GM19324 (cell line): ENCODE measurements around the gene PRAC1.

Source experiments
- ATAC-seq: cut with Tn5 transposase; IDR thresholded peaks from one replicate; pipeline ENCODE4 v1.9.1; 2021; ENCODE audit warnings: mild to moderate bottlenecking, moderate library complexity; ENCODE audit not compliant: unreplicated experiment, low FRiP score

The PRAC1 gene

DNA sequence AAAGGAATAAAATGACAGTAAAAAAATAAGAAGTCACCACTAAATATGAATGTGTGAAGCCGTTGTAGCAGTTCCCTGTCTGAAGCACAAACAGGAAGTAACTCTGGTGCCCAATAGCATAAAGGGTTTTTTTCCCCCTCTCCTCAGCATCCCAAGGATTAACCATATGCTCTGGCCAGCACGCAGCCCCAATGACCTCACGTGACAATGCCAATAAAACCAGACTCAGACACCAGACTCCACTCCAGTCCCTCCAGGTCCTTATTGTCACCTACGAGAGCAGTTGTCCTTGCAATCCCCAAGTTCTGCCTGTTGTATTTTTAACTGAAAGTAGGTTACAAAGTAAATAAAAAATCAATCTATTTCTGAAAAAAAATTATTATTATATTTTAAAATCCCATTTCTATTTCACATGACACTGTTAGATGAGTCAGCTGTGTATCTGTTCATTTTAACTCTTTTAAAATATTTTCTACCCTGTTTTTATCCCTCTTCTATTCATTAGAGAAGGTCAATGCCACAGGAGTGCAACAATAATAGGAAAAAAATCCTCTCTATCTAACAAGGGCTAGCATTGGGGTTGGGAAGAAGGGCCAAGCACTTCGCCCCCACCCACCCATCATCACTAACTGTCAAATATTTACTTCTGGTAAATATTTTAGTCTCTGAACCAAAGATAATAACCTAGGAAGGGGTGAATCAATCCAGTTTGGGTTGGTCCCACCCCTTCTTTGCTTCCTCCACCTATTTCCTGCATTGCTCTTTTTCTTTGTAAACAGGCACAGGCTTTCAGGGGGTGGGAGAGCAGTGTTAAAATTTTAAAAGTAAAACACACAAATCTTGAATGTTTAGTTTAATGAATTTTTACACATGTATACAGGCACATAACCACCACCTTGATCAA is 6.6 kb downstream of the PRAC1 start:
- ATAC-seq, result no peak

DNA sequence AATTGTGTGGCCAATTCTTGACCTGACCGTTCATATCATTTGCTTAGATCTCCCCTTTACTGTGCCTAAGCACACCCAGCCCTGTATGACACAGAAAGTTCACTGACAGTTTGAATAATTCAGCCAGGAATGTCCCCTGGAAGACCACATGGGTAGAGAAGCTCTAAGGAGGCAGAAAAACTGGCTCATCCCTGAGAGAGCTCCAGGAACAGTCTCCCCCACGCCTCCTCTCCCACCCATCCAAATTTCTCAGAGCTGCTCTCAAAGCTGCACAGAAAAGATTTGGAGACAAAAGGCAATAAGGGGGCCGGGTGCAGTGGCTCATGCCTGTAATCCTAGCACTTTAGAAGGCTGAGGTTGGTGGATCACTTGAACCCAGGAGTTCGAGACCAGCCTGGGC is 11.2 kb downstream of the PRAC1 start:
- ATAC-seq, result no peak

DNA sequence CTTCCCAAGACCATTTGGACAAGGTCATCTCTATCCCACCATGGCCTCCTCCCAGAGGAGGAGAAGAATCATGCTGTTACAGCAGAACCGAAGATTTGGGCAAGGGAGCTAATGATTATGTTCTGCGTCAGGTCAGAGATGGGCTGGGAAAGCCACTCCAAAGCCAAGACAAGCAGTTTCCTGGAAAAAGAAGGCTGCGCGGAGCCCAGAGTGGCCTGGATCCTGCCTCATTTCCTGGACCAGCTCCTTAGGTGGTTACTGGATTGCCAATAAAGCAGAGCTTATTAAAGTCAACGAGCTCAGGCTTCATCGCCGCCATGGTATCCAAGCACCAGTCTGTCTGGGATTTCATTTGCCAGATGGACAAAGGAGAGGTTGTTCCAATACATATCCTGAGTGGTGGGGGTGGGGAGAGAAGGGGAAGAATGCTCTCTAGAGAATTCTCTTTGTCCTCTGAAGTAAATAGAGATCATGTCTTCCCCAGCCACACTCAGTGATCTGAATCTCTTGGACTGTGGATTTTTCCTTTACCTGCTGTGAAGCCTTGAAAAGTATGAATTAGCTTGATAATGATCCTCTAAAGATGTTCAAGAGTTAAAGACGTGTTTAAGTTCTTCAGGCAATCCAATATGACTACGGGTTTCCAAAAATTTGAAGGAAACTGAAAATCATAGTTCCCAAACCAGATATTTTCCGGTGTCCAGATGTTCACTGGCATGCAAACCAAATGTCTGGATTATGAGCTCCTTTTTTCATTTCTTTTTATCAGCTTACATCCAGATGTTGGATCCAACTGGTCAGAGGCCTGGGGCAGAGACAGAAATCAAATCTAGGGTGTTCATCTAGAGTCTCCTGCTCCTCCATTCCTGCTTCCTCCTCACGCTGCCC is 17.7 kb downstream of the PRAC1 start:
- no peak for ATAC-seq

DNA sequence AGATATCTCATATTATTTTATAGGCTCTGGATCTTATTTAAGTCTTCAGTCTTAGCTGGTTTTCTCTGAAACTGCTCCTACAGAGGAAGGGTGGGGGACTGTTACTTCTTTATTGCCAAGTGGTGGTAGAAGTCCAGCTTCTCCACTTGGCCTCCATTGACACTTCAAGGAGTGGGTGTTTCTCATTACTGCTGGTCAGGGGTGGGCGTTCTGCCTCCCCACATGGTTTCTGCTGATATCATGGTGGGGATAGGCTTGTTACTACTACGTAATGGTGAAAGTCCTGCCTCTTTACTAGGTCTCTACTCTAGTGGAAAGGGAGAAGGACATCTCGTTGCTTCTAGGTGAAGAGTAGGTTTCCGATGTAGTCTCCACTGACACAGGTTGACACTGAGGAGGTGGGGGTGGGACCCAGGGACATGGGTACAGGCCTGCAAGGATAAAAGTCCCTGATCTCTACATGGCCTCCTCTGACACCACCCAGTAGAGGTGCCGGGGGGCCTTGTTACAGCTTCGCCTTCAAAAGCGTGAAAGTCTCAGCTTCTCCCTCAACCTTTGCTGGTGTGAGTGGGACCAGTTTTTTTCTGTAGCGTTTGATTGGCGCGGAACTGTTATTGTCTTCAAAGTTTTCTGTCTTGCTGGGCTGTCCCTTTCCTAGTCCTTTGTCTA is 20.3 kb downstream of the PRAC1 start:
- no peak for ATAC-seq

DNA sequence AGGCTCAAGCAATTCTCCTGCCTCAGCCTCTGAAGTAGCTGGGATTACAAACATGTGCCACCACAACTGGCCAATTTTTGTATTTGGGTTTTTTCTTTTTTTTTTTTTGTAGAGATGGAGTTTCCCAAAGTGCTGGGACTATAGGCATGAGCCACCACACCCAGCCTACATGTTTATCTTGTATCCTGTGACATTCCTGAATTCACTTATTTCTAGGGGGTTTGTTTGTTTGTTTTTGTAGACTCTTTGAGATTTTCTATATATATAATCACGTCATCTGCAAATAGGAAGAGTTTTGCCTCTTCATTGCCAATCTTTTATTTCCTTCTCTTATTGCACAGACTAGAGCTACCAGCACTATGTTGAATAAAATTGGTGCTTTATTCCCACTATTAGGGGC is 29.1 kb downstream of the PRAC1 start:
- no peak for ATAC-seq

DNA sequence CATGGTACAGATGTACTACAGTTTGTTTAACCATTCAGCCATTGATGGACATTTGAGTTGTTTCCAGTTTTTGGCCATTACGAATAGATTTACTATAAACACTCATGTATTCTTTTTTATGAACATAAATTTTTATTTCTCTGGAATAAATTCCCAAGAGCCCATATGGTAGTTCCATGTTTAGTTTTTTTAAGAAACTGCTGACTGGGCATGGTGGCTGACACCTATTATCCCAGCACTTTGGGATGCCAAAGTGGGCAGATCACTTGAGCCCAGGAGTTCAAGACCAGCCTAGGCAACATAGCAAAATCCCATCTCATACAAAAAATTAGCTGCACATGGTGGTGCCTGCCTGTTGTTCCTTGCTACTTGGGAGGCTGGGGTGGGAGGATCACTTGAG is 30.3 kb downstream of the PRAC1 start:
- no peak for ATAC-seq

DNA sequence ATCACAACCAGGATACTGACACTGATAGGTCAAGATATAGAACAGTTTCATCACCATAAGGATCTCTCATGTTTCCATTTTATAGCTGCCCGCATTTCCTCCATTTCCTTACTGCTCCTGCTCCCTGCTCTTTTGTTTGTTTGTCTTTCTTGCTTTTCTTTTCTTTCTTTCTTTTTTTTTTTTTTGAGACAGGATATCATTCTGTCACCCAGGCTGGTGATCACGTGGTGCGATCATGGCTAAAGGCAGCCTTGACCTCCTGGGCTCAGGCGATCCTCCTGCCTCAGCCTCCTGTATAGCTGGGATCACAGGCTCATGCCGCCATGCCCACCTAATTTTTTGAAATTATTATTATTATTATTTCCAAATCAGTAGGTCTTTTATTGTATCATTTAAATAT is 31.7 kb downstream of the PRAC1 start:
- ATAC-seq, result no peak

DNA sequence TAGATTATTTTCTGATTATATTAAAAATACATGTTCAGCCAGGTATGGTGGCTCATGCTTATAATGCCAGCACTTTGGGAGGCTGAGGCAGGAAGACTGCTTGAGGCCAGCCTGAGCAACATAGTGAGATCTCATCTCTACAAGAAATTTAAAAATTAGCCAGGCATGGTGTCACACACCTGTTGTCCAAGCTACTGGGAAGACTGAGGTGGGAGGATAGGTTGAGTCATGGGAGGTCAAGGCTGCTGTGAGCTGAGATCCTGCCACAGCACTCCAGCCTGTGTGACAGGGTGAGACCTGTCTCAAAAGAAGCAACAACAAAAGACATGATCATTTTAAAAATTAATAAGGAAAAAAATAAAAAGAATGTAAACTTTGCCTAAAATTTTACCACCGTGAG is 40.7 kb downstream of the PRAC1 start:
- ATAC-seq, result no peak

DNA sequence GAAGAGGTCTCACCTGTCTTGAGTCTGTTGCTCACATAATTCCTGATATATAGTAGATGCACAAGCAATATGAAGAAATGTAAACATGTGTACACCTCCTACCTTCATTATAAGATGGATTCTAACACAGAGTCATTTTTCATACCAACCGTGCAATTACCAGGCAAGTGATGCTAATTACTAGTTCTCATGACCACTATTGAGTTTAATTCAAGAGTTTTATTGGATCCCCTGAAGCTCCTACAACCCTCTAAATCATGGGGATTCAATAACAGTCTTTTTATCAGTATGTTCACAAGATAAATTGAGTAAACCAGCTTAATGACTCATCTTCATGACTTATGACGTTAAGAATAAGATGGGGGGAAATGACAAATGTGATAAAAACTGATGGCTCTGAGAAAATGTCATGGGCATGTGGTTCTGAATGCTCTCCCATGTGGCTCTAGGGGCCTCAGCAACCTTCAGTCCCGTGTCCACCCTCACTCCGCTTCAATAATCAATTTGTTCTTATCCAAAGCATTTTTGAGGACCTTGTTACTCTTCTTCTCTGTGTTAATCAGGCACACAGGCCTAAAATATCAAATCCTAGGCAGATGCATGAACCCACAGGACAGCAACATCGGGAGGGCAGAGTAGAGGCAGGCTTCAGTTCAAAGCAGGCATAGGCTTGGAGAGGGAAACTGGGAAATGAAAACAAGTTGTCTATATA is 42.8 kb downstream of the PRAC1 start:
- ATAC-seq, result no peak

DNA sequence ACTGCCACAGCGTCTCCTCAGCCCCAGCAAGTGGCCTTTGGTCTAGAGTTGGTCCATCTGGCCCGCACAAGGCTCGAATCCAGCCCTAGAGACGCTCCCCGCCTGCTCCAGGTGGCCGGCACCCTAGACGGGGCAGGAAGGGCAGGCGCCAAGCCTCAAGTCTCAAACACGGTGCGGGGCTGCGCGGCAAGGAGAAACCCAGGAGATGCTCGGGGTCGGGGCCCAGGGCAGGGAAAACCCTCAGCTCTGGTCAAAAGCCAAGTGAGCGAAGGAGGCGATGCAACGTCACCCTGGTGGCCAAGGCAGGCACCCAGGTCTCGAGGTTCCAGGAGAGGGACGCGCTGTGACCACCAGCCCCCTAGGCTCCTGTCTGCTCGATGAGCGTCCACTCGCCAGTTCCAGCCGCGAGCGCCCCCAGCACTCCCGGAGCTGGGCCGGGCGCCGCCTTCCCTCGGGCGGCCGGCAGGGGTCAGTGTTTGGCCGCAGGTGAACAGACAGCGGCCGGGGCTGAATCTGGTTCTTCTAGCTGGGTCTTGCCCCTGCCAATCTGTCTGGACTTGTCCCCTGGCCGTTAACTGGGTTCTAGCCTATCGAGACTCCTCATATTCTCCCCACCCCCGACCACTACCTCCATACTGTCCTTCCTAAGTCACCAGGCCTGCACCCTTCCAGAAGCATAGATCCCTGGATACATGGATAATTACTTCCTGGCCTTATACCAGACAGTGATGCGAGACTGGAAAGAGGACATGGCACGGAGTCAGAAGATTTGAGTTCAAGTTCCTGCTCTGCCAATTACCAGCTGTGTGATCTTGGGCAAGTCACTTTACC is 44.0 kb downstream of the PRAC1 start:
- ATAC-seq, result no peak

DNA sequence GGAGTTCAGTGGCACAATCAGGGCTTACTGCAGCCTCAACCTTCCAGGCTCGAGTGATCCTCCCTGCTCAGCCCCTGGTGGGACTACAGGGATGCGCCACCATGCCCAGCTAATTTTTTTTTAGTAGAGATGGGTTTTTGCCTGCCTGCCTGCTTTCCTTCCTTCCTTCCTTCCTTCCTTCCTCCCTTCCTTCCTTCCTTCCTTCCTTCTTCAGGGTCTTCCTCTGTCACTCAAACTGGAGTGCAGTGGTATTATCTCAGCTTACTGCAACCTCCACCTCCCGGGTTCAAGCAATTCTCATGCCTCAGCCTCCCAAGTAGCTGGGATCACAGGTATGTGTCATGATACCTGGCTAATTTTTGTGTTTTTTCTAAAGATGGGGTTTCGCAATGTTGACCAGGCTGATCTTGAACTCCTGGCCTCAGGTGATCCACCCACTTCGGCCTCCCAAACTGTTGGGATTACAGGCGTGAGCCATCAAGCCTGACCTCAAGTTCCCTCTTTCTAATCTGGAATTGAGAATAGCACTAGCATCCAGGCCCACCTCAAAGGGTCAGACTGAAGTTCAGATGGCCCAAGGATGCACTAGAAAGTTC is 45.3 kb downstream of the PRAC1 start:
- ATAC-seq, result no peak

DNA sequence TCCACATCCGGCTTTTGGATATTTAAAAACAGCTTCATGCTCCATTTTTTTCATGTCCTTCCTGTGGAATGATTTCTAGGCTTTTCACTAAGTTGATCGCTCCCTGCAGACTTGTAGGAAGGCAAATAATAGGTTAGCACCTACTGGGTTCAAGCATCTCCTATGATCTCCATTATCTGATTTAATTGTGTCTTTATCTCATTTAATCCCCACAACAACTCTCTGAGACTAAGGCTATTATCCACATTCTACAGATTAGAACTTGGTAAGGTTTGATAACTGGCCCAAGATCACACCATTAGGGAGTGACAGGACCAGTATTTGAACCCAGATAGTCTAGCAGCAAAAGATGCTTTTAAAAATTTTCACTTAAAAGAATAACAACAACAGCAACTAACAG is 50.0 kb downstream of the PRAC1 start:
- ATAC-seq, result no peak
